Bronchial epithelial cell (primary cell): Measurements from ENCODE around the gene ADAM12. TPM values are rescaled to one million over a fixed set of nuclear protein-coding genes. Genes with fewer than 3 reads are reported as not detected.
A peak's percentile ranks its signal among the peaks of the same experiment; 100 is the strongest.

Experiments used
- DNase-seq: peaks from one replicate; pipeline ENCODE4 v3.0.0-alpha.2; 2010; ENCODE audit warnings: low read depth
- FAIRE-seq: peaks from 2 replicates; lab custom pipeline; 2011; peaks lifted over from hg19 to GRCh38; lab: Jason Lieb, UNC
- H3K27me3 ChIP-seq: 2 replicates; pipeline ENCODE4 v1.5.1; 2011; ENCODE audit warnings: low read length; ENCODE audit not compliant: control insufficient read depth, insufficient read depth
- H3K36me3 ChIP-seq: 2 replicates; pipeline ENCODE4 v1.5.1; 2011; ENCODE audit warnings: low read length; ENCODE audit not compliant: control insufficient read depth, insufficient read depth
- H3K4me3 ChIP-seq: 2 replicates; pipeline ENCODE4 v1.5.1; 2011; ENCODE audit warnings: mild to moderate bottlenecking, low read depth, low read length, control low read depth
- CTCF ChIP-seq: IDR thresholded peaks from 2 replicates; pipeline ENCODE4 v1.5.1; 2011; ENCODE audit warnings: mild to moderate bottlenecking, moderate library complexity, low read length, control low read depth, inconsistent platforms; ENCODE audit not compliant: insufficient read depth, severe bottlenecking
- total RNA-seq: library from RNA; depleted of rRNA; stranded (reverse); fragments of >200 nt; gene quantifications from 2 replicates; pipeline ENCODE4 v1.2.1, GENCODE V29; 2014

The ADAM12 gene
- total RNA-seq, 1 donor from 2014 or later: 1.8 TPM

- Histone ChIP-seq H3K36me3 (no peaks in the 10 kb centered on the region), H3K27me3 (no peaks in the 10 kb centered on the region), H3K4me3 (no peak overlapping the region)
- TF ChIP-seq CTCF: no peak
- DNase-seq (no peak), FAIRE-seq (no peak)
These were observed 4.8 kb upstream of the ADAM12 start for GRCh38 chr10:126393076-126393475.

GRCh38 chr10:126392469-126392868 lies 4.2 kb upstream of the ADAM12 start:
- Histone ChIP-seq H3K27me3 (no peaks in the 10 kb centered on the region), H3K36me3 (no peaks in the 10 kb centered on the region), H3K4me3 (no peak overlapping the region)
- FAIRE-seq: no peak
- no peak for DNase-seq
- no peak for TF ChIP-seq CTCF

- no peak for FAIRE-seq
- H3K27me3 ChIP-seq: no peaks in the 10 kb centered on the region
- no peak overlapping the region for H3K4me3 ChIP-seq
- no peak for DNase-seq
- no peaks in the 10 kb centered on the region for H3K36me3 ChIP-seq
- no peak for TF ChIP-seq CTCF
These were observed 3.8 kb upstream of the ADAM12 start for GRCh38 chr10:126392068-126392467.

DNA sequence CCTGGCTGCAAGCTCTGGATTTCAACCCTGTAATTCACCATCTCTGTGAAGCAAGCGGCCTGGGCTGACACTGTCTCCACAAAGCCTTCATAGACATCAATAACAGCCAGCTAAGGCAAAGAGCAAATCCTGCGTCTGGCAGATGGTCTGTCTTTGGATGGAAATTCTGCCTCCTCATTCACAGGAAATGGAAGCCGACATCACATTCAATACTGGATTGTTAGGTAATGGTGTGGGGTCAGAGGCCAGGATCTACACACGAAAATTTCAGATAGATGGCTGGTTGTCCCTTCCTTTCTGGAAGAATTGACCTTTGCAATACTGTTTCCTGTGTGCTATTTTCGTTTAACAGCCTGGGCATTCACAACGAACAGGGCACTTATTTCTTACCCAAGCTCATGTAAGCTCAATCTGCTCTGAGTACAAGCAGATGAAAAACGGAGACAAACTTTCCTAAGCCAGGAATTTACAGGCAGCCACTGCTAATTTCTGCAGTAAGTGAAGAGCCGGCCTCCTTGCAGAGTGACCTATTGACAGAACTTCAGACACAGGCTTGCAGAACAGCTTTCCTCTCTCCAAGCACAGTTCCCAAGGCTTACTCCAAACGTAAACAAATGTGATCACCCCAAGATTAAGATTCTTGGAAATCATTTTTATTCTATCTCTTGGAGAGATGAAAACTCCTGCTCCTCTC lies 3.1 kb upstream of the ADAM12 start:
- no peak for DNase-seq
- FAIRE-seq: peak; percentile 55
- no peak for TF ChIP-seq CTCF
- no peak overlapping the region for H3K4me3 ChIP-seq
- H3K36me3 ChIP-seq: no peaks in the 10 kb centered on the region
- no peaks in the 10 kb centered on the region for H3K27me3 ChIP-seq

GRCh38 chr10:126390324-126390723 lies 2.0 kb upstream of the ADAM12 start:
- TF ChIP-seq CTCF: no peak
- Histone ChIP-seq H3K36me3 (no peaks in the 10 kb centered on the region), H3K27me3 (no peaks in the 10 kb centered on the region), H3K4me3 (no peak overlapping the region)
- FAIRE-seq (no peak), DNase-seq (no peak)
